A549 treated with ZK216348 at 1 μM for 4 hours (cell line): Measurements from ENCODE around the gene GSDME. TPM values are rescaled to one million over a fixed set of nuclear protein-coding genes. Genes with fewer than 3 reads are reported as not detected.

Experiments
- total RNA-seq: library from RNA; stranded (reverse); fragments of 200-300 nt; extraction: Qiagen RNA extraction; gene quantifications from 5 replicates; pipeline ENCODE4 v1.2.3, GENCODE V29; 2022; ENCODE audit warnings: low read depth

The GSDME gene
- 31.2 to 48.7 TPM (median 36.5 TPM) in 5 replicates for total RNA-seq

GRCh38 chr7:24757353-24758275 lies at the start of gene GSDME:
GSDME (minus strand) TSS chr7:24757464; CDS start chr7:24749774, 7,690 bp downstream.

Other genes starting within 250 kb of the GSDME start
- gene PALS2, start 184.0 kb downstream of the GSDME start, total RNA-seq = 18.7 to 41.3 TPM (median 22.3 TPM) in 5 replicates
- gene OSBPL3, start 222.7 kb upstream of the GSDME start, total RNA-seq = 8.8 to 13.7 TPM (median 13.4 TPM) in 5 replicates